ENCODE results near the gene APPL2.

- TF ChIP-seq CTCF (IDR thresholded peaks at IDR 0.05; ENCODE audit: low read depth, low read length, poor library complexity, severe bottlenecking): no peak
- no peak for TF ChIP-seq EZH2phosphoT487 (IDR thresholded peaks at IDR 0.05; ENCODE audit: borderline replicate concordance, low read length)
Observed at GRCh38 chr12:105204916-105205315, 31.1 kb downstream of the APPL2 start.

All from DOHH2 (cell line).